K562 (cell line): ENCODE results near the gene DAGLA. TPM values are rescaled to one million over a fixed set of nuclear protein-coding genes. Genes with fewer than 3 reads are reported as not detected.

Experiments
- CEBPB ChIP-seq: fragments of 450-650 bp; IDR thresholded peaks from 2 replicates; pipeline ENCODE4 v1.6.1; 2016; ENCODE audit warnings: missing genetic modification characterization, missing compliant biosample characterization
- ELF4 ChIP-seq: fragments of 450-650 bp; formaldehyde crosslinking; IDR thresholded peaks from 2 replicates; pipeline ENCODE4 v1.4.0; 2022; ENCODE audit warnings: missing genetic modification characterization
- ETV1 ChIP-seq: fragments of 450-650 bp; conservative IDR thresholded peaks from 2 replicates; pipeline ENCODE4 v1.6.1; 2016; ENCODE audit warnings: missing genetic modification characterization, control low read depth, low read depth, missing compliant biosample characterization
- GTF2A2 ChIP-seq: IDR thresholded peaks from 2 replicates; pipeline ENCODE4 v1.6.1; 2016; ENCODE audit warnings: mild to moderate bottlenecking, missing genetic modification characterization, missing compliant biosample characterization
- HSF4 ChIP-seq: fragments of 250-450 bp; sonication (Bioruptor Pico); IDR thresholded peaks from 2 replicates; pipeline ENCODE4 v2.1.2; 2022; ENCODE audit warnings: mild to moderate bottlenecking, moderate library complexity, borderline replicate concordance
- ILK ChIP-seq: fragments of 450-650 bp; IDR thresholded peaks from 2 replicates; pipeline ENCODE4 v1.6.1; 2016; ENCODE audit warnings: missing genetic modification characterization, low read depth, mild to moderate bottlenecking, missing compliant biosample characterization, moderate library complexity, borderline replicate concordance
- NCOA4 ChIP-seq: fragments of 450-650 bp; IDR thresholded peaks from 2 replicates; pipeline ENCODE4 v1.6.1; 2018; ENCODE audit warnings: mild to moderate bottlenecking; ENCODE audit not compliant: partially characterized antibody
- NUFIP1 ChIP-seq: fragments of 450-650 bp; IDR thresholded peaks from 2 replicates; pipeline ENCODE4 v1.6.1; 2018; ENCODE audit not compliant: partially characterized antibody
- RNF2 ChIP-seq: sonication (generic); IDR thresholded peaks from 2 replicates; pipeline ENCODE4 v1.6.1; 2016
- SMAD2 ChIP-seq: fragments of 150-350 bp; IDR thresholded peaks from 2 replicates; pipeline ENCODE4 v1.6.1; 2014; ENCODE audit warnings: low read depth, mild to moderate bottlenecking, low read length
- SREBF2 ChIP-seq: sonication (generic); formaldehyde crosslinking; IDR thresholded peaks from 2 replicates; pipeline ENCODE4 v1.4.0; 2020; ENCODE audit warnings: mild to moderate bottlenecking, missing genetic modification reagents
- TRIM24 ChIP-seq, 2 experiments: fragments of 450-650 bp; IDR thresholded peaks; 2 replicates each; pipeline ENCODE4 v1.6.1; 2016
- XRCC4 ChIP-seq: IDR thresholded peaks from one replicate; pipeline ENCODE4 v1.6.1; 2011; ENCODE audit not compliant: insufficient read depth, insufficient read length; ENCODE audit errors: extremely low read depth
- ZBTB8A ChIP-seq: fragments of 450-650 bp; IDR thresholded peaks from 2 replicates; pipeline ENCODE4 v1.6.1; 2018; ENCODE audit warnings: mild to moderate bottlenecking, moderate library complexity; ENCODE audit not compliant: partially characterized antibody
- ZNF282 ChIP-seq: sonication (generic); formaldehyde crosslinking; IDR thresholded peaks from 2 replicates; pipeline ENCODE4 v1.8.1; 2023; ENCODE audit warnings: missing genetic modification reagents
- ZNF3 ChIP-seq: fragments of 250-450 bp; sonication (Bioruptor Pico); IDR thresholded peaks from 2 replicates; pipeline ENCODE4 v1.5.0; 2021; ENCODE audit warnings: mild to moderate bottlenecking, moderate library complexity
- ZNF584 ChIP-seq: fragments of 200-800 bp; sonication (Bioruptor generic); IDR thresholded peaks from 2 replicates; pipeline ENCODE4 v1.6.1; 2016; ENCODE audit warnings: low read depth, mild to moderate bottlenecking, missing genetic modification characterization, missing compliant biosample characterization
- ZNF77 ChIP-seq: fragments of 250-450 bp; sonication (Bioruptor Pico); IDR thresholded peaks from 2 replicates; pipeline ENCODE4 v1.5.0; 2020
- polyA plus RNA-seq, 8 experiments: library from polyadenylated mRNA; depleted of rRNA in 4 of 8; stranded (reverse) in 5 of 8; unstranded in 3 of 8; fragments of >200 nt; fragmentation: Nextera tagmentation in 2 of 8; fragmentation: Illumina TruSeq in 1 of 8; extraction: Ambion mirVana in 2 of 8; extraction: Trizol in 1 of 8; gene quantifications; 2 replicates each; pipeline versions ENCODE4 v1.2.1 to v1.2.3, GENCODE V29; 2011 to 2014; ENCODE audit warnings: inconsistent platforms in 1 of 8, missing spikeins in 1 of 8
- total RNA-seq, 7 experiments: library from RNA; depleted of rRNA in 6 of 7; stranded (reverse); fragments of >200 nt in 6 of 7; fragmentation: Illumina TruSeq in 2 of 7; extraction: Trizol in 2 of 7; gene quantifications; 2 replicates each; pipeline versions ENCODE4 v1.2.1 to v1.2.3, GENCODE V29; 2011 to 2021; ENCODE audit warnings: low replicate concordance in 1 of 7
- TF ChIP-seq, protein P1 (sequence below): sonication (generic); formaldehyde crosslinking; IDR thresholded peaks from 2 replicates; pipeline ENCODE4 v1.8.1; 2023; ENCODE audit warnings: missing genetic modification reagents, mild to moderate bottlenecking, borderline replicate concordance
- TF ChIP-seq, protein P2 (sequence below): fragments of 150-350 bp; conservative IDR thresholded peaks from 2 replicates; pipeline ENCODE4 v1.6.1; 2014; ENCODE audit warnings: low read length
- TF ChIP-seq, protein P3 (sequence below): fragments of 450-650 bp; IDR thresholded peaks from one replicate; pipeline ENCODE4 v1.6.1; 2018; ENCODE audit warnings: mild to moderate bottlenecking, moderate library complexity; ENCODE audit not compliant: partially characterized antibody

The DAGLA gene
- total and polyA plus RNA-seq, 9 of the 15 experiments (the other 6 are each of a cell fraction or from before 2014, with no cell fraction given): 0.03 to 0.16 (median 0.04) TPM; not detected in 4

DNA sequence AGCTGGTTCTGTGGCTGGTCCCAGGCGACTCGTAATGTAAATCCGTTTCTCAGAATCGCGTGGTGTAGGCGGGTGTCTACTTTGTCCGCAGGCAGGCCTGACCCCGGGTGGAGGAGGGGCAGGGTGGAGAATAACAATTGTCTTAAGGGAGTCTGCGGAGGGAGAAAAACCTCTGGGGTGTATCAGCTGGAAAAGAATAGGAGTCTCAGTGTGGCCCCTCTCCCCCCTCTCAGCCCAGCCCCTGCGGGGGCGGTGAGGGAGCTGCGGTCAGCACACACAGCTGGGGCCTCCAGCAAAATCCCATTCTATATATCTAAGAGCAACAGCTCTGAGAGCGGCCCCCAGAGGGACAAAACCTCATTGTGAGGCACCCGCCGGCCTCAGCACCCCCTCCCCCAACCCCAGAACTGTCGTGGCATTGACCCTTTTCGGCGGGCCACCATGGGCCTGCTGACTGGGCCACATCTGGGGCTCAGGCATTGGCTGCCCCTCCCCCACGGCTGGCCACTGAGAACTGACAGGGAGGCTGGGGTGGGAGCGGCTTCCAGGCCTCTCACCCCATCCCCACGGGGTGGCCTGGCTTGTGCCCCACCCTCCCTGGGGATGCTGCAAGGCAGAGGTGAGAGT lies 69.5 kb downstream of the DAGLA start (continued):
- TF ChIP-seq, protein P1, sequence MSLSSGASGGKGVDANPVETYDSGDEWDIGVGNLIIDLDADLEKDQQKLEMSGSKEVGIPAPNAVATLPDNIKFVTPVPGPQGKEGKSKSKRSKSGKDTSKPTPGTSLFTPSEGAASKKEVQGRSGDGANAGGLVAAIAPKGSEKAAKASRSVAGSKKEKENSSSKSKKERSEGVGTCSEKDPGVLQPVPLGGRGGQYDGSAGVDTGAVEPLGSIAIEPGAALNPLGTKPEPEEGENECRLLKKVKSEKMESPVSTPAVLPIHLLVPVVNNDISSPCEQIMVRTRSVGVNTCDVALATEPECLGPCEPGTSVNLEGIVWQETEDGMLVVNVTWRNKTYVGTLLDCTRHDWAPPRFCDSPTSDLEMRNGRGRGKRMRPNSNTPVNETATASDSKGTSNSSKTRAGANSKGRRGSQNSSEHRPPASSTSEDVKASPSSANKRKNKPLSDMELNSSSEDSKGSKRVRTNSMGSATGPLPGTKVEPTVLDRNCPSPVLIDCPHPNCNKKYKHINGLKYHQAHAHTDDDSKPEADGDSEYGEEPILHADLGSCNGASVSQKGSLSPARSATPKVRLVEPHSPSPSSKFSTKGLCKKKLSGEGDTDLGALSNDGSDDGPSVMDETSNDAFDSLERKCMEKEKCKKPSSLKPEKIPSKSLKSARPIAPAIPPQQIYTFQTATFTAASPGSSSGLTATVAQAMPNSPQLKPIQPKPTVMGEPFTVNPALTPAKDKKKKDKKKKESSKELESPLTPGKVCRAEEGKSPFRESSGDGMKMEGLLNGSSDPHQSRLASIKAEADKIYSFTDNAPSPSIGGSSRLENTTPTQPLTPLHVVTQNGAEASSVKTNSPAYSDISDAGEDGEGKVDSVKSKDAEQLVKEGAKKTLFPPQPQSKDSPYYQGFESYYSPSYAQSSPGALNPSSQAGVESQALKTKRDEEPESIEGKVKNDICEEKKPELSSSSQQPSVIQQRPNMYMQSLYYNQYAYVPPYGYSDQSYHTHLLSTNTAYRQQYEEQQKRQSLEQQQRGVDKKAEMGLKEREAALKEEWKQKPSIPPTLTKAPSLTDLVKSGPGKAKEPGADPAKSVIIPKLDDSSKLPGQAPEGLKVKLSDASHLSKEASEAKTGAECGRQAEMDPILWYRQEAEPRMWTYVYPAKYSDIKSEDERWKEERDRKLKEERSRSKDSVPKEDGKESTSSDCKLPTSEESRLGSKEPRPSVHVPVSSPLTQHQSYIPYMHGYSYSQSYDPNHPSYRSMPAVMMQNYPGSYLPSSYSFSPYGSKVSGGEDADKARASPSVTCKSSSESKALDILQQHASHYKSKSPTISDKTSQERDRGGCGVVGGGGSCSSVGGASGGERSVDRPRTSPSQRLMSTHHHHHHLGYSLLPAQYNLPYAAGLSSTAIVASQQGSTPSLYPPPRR: no peak
- TF ChIP-seq GTF2A2 (tag) (no peak), ZNF3 (CRISPR knock-in tag) (no peak), ZNF282 (CRISPR knock-in tag) (no peak), RNF2 (peak; percentile 81), SREBF2 (CRISPR knock-in tag) (no peak), ZBTB8A (no peak), ETV1 (tag) (no peak), TRIM24 (IDR thresholded peaks at IDR 0.05) (peak in 1 of 2 experiments; percentile 60; a peak in 1 of 4 replicates), CEBPB (no peak), NUFIP1 (no peak), NCOA4 (no peak), HSF4 (no peak), ZNF584 (no peak), SMAD2 (no peak), ILK (tag) (no peak), ZNF77 (CRISPR knock-in tag) (no peak), XRCC4 (no peak), ELF4 (CRISPR knock-in tag) (no peak)
- TF ChIP-seq, protein P2, sequence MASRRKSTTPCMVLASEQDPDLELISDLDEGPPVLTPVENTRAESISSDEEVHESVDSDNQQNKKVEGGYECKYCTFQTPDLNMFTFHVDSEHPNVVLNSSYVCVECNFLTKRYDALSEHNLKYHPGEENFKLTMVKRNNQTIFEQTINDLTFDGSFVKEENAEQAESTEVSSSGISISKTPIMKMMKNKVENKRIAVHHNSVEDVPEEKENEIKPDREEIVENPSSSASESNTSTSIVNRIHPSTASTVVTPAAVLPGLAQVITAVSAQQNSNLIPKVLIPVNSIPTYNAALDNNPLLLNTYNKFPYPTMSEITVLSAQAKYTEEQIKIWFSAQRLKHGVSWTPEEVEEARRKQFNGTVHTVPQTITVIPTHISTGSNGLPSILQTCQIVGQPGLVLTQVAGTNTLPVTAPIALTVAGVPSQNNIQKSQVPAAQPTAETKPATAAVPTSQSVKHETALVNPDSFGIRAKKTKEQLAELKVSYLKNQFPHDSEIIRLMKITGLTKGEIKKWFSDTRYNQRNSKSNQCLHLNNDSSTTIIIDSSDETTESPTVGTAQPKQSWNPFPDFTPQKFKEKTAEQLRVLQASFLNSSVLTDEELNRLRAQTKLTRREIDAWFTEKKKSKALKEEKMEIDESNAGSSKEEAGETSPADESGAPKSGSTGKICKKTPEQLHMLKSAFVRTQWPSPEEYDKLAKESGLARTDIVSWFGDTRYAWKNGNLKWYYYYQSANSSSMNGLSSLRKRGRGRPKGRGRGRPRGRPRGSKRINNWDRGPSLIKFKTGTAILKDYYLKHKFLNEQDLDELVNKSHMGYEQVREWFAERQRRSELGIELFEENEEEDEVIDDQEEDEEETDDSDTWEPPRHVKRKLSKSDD: no peak
- TF ChIP-seq, protein P3, sequence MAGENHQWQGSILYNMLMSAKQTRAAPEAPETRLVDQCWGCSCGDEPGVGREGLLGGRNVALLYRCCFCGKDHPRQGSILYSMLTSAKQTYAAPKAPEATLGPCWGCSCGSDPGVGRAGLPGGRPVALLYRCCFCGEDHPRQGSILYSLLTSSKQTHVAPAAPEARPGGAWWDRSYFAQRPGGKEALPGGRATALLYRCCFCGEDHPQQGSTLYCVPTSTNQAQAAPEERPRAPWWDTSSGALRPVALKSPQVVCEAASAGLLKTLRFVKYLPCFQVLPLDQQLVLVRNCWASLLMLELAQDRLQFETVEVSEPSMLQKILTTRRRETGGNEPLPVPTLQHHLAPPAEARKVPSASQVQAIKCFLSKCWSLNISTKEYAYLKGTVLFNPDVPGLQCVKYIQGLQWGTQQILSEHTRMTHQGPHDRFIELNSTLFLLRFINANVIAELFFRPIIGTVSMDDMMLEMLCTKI: no peak
